Measurements from ENCODE around the gene RAD51B. TPM values are rescaled to one million over a fixed set of nuclear protein-coding genes. Genes with fewer than 3 reads are reported as not detected.

The RAD51B gene
- total RNA-seq, 1 donor from 2014 or later, result 3.8 TPM

- peak; percentile 74 for DNase-seq (ENCODE audit: low spot score)
- intact Hi-C loops (cut with DNase I), result no loop called here
Measured at GRCh38 chr14:68655021-68655831, 835.6 kb downstream of the RAD51B start.

GRCh38 chr14:68655911-68656316 is 836.3 kb downstream of the RAD51B start:
- intact Hi-C loops (cut with DNase I), result no loop called here
- DNase-seq (ENCODE audit: low spot score), result peak; percentile 58

- intact Hi-C loops (cut with DNase I), result no loop called here
- DNase-seq (ENCODE audit: low spot score), result peak; percentile 58
Measured at GRCh38 chr14:68656452-68656851, 836.9 kb downstream of the RAD51B start.

GRCh38 chr14:68657300-68658028 is 837.9 kb downstream of the RAD51B start:
- peak; percentile 57 for DNase-seq (ENCODE audit: low spot score)
- intact Hi-C loops (cut with DNase I), result no loop called here

- intact Hi-C loops (cut with DNase I), result no loop called here
- no peak for DNase-seq (ENCODE audit: low spot score)
Measured at GRCh38 chr14:68658029-68658509, 838.5 kb downstream of the RAD51B start.

GRCh38 chr14:68658943-68659931 is 839.7 kb downstream of the RAD51B start:
- peak; percentile 70 for DNase-seq (ENCODE audit: low spot score)
- intact Hi-C loops (cut with DNase I), result no loop called here

- intact Hi-C loops (cut with DNase I), result loop anchor here (5.0 kb wide), 1 partner anchor 113 kb away; no protein-coding TSS in a partner anchor
- peak; percentile 41 for DNase-seq (ENCODE audit: low spot score)
Measured at GRCh38 chr14:68660495-68660894, 840.9 kb downstream of the RAD51B start.

- intact Hi-C loops (cut with DNase I), result loop anchor here (5.0 kb wide), 1 partner anchor 114 kb away; no protein-coding TSS in a partner anchor
- DNase-seq (ENCODE audit: low spot score), result peak; percentile 55
Measured at GRCh38 chr14:68661226-68662225, 841.9 kb downstream of the RAD51B start.

GRCh38 chr14:68662392-68662791 is 842.8 kb downstream of the RAD51B start:
- intact Hi-C loops (cut with DNase I), result loop anchor here (5.0 kb wide), 1 partner anchor 115 kb away; no protein-coding TSS in a partner anchor
- DNase-seq (ENCODE audit: low spot score), result no peak

GRCh38 chr14:68662826-68663225 is 843.2 kb downstream of the RAD51B start:
- DNase-seq (ENCODE audit: low spot score), result peak; percentile 41
- intact Hi-C loops (cut with DNase I), result loop anchor here (5.0 kb wide), 1 partner anchor 116 kb away; no protein-coding TSS in a partner anchor

- DNase-seq (ENCODE audit: low spot score), result no peak
- intact Hi-C loops (cut with DNase I), result loop anchor here (5.0 kb wide), 1 partner anchor 116 kb away; no protein-coding TSS in a partner anchor
Measured at GRCh38 chr14:68663385-68664076, 844.0 kb downstream of the RAD51B start.

GRCh38 chr14:68664225-68664681 is 844.7 kb downstream of the RAD51B start:
- intact Hi-C loops (cut with DNase I), result loop anchor here (5.0 kb wide), 1 partner anchor 117 kb away; no protein-coding TSS in a partner anchor
- no peak for DNase-seq (ENCODE audit: low spot score)

GRCh38 chr14:68665131-68665530 is 845.6 kb downstream of the RAD51B start:
- intact Hi-C loops (cut with DNase I), result loop anchor here (5.0 kb wide), 1 partner anchor 127 kb away; the partner anchor contains the start of gene ZFP36L1
- DNase-seq (ENCODE audit: low spot score), result no peak

- DNase-seq (ENCODE audit: low spot score), result no peak
- intact Hi-C loops (cut with DNase I), result loop anchor here (5.0 kb wide), 1 partner anchor 127 kb away; the partner anchor contains the start of gene ZFP36L1
Measured at GRCh38 chr14:68665792-68666204, 846.2 kb downstream of the RAD51B start.

GRCh38 chr14:68666236-68666635 is 846.7 kb downstream of the RAD51B start:
- intact Hi-C loops (cut with DNase I), result loop anchor here (5.0 kb wide), 1 partner anchor 126 kb away; the partner anchor contains the start of gene ZFP36L1
- no peak for DNase-seq (ENCODE audit: low spot score)

GRCh38 chr14:68666899-68667298 is 847.3 kb downstream of the RAD51B start:
- intact Hi-C loops (cut with DNase I), result loop anchor here (5.0 kb wide), 1 partner anchor 125 kb away; the partner anchor contains the start of gene ZFP36L1
- no peak for DNase-seq (ENCODE audit: low spot score)

GRCh38 chr14:68667313-68667791 is 847.8 kb downstream of the RAD51B start:
- DNase-seq (ENCODE audit: low spot score), result no peak
- intact Hi-C loops (cut with DNase I), result loop anchor here (5.0 kb wide), 1 partner anchor 125 kb away; the partner anchor contains the start of gene ZFP36L1
